Stimulated activated CD8-positive, alpha-beta memory T cell treated with anti-CD3 and anti-CD28 coated beads, Interleukin-4, amount 100 ng/mL, for 24 hours (primary cell): ENCODE measurements around the gene APELA.
"Not testable (repeated sequence)": the region's sequence is repeated elsewhere in the genome, so short reads cannot be mapped to it uniquely, and the experiment has no call there.

Experiments
- DNase-seq: peaks from one replicate; pipeline ENCODE4 v3.0.0-alpha.2; 2020; ENCODE audit warnings: low read depth

Gene APELA, protein sequence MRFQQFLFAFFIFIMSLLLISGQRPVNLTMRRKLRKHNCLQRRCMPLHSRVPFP

DNA sequence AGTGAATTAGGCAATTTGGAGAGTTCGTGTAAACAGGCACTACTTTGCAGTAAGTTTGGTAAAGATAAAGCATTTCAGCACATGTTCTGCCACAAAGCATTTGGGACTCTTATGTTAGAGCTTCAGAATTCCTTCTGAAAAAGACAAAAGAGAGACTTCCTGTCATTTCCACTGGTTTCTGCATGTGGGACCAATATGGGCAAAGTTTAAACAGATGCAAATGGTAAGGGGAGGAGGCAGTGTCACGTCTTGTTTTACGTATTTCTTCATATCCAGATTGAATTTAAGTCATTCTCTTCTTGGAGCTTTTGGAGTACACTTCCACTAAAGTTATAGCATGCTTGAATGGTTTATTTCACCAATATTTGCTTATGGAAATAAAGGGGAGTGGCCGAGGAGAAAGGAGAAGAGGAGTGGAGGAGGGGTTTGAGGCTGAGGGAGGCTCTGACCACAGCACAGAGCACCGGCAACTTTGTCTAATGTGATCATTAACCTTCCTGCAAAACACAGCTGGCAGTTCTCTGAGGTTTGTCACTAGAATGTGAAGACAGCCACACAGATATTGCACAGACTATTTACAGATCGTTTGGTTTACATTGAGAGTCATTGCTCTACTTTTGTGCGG lies at the start of gene APELA:
TSS of gene APELA (plus strand) at position 479 of the 625 bp plus-strand sequence. CDS start 154 bp downstream, outside the sequence.
- DNase-seq = no peak

DNA sequence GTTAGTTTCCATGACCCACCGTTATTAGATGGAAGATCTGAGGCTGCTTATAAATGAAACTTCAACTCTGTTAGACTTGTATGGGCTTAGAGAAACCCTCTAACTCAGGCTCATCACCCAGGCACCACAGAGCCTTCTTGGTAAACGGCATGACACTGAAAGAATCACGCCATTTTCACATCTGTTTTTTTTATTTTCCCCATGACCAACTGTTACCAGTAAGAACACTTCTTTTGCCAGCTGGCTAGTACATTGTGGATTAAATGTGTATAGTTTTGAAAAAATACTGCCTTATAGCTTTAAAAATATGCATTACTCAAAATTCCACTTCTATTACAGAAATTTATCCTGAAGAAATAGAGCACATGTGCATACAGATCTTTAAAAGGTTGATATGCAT lies 48.0 kb upstream of the APELA start:
- no peak for DNase-seq

DNA sequence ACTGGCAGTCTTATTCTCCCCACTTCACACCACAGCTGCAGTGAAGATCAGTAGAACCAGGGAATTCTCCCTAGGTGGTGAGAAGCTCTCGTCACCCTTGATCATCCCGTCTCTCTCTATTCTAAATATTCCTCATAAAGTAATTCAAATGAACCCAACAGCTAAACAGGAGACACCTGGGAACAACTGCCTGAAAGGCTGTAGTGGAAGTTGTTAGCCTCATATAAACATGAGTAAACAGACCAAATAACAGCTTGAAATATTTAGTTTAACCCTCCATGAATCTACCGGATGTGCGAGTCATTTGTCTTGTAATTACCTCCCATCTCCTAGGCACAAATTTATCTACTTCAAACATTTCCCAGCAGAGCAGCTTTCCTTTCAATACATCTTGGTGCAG lies 30.4 kb upstream of the APELA start:
- no peak for DNase-seq

DNA sequence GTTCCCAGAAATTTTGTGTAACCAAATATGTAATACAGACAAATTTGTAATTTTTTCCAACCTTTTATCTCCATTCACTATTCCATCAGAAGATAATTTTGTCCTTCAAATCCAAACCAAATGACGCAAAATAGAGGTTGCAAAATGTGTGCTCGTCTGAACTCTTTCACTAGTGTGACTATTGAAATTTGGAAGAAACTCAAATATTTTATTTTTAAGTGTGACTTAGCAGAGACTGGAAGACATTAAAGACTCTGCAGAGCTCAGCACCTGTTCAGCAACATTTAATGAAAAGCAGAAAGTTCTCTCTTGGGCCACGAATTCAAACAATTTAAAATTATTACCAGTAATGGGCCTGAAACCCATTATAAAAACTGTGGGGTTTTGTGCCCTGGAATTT lies 30.0 kb upstream of the APELA start:
- DNase-seq = no peak

DNA sequence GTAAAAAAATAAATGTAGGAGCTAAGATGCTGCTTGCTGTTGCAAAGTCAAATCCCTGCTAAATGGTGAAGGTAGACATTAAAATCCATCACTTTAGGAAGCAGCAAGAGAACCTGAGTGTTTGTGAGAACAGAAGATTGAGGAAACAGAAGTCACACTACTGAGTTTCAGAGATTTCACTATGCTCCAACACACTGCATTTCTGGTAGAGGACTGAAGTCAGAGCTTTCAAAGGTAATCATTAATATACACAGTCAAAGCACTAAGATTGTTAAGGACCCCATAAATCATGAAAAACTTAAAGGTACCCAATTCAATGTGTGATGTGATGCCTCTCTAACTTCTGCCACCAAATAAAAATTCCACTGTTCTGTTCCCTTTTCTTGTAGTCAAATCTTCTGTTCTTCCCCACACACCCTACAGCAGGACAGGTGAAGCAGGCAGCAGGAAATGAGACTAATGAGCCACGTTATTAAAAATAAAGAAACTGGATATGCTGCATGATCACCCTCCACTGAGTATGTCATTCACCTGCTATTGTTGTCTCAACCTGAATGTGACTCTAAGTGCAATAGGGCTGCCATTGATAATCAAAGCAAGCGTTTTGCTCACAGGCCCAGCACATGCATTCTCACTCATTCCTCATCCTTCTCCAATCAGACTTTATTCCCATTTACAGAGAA lies 28.9 kb upstream of the APELA start:
- DNase-seq = no peak

DNA sequence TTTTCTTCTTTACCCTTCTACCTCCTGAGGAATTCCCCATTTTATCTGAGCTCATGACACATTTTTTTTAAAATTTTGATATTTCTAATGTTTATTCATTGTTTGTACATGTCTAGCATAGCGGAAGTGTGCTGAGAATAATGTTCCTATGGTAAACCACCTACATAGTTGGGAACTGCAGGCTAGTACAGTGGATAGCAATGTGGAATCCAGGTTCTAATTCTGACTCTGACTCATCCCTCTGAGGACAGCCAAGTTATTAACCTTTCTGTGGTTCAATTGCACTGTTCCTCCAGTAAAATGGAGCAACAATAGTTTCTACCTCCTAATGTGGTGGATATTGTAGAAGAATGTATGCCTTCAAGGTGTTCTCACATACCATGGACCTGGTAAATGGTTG lies 20.6 kb upstream of the APELA start:
- no peak for DNase-seq

DNA sequence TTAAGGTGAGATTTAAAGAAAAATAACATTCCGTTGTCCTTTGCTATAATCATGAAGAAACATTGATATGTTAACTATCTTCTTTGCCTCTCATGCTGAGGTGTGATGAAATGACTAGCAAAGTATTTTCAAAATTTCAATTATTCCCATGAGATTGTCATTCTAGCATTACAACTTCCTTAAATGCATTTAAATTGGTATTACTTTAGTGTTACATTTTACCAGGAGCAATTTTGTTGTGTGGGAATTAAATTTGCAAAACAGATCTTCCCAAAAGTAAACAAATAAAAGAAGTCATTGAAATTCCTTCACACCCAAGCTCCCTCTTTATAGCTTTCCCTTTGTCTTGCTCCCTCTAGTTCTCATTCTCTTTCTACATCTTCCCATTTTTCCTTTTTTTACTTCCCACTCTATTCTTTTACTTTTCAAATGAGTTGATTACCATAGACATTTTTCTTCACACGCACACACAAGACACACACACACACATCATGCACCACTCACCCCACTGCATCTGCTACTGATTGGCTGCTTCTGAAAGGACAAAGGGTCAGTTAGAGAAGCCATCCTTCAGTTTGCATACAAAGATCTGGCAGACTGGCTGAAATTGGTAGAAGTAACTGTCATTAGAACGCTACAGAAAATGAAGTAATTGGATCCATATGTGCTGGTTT lies 10.0 kb upstream of the APELA start:
- DNase-seq = no peak

DNA sequence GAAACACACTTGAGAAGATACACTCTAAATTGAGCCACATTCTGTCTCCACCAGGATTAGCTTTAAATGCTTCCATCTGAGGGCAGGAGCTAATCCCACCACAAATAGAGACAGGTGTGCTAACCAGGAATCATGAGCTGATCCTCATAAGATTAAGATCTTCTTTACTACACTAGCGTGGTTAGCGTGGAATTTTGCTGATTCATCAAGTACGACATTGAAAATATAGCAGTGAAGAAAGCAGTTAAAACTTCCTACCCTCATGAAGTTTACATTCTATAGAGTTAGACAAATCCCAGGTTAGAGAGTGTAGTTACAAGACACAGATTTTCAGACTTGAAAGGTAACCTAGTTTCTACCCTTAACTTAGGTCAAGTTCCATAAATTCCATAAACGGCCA lies 5.3 kb upstream of the APELA start:
- DNase-seq = no peak

DNA sequence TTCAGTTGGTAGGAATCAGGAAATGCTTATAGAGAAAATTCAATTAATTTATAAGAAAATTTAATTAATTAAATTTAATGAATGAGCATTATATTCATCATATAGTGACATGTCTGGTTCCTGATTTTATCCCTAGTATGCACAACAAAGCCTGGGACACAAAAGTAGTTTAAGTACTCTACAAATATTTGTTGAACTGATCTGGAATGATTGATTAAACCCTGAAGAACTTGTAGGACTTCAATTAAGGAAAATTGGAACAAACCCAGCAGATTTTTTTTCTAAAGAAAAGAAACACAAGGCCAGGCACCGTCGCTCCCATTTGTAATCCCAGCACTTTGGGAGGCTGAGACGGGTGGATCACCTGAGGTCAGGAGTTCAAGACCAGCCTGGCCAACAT lies 4.5 kb upstream of the APELA start:
- no peak for DNase-seq

DNA sequence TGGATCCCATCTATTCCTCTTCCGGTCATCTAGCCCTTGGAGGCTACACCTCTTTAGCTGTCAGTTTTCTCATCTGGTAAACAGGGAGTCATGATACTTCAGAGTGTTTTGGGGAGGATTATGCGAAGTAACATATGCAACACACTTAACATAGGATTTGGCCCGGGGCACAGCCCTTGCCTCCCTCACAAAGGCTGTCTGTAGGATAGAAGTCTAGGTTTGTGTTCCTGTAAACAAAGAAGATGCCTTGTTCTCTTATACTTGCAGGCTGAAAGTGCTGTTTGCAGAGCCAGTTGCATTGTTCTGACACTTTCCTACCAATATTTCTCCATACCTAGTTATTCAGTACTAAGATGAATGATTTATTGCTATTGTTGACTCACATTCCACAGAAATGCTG lies 2.2 kb upstream of the APELA start:
- DNase-seq = no peak

DNA sequence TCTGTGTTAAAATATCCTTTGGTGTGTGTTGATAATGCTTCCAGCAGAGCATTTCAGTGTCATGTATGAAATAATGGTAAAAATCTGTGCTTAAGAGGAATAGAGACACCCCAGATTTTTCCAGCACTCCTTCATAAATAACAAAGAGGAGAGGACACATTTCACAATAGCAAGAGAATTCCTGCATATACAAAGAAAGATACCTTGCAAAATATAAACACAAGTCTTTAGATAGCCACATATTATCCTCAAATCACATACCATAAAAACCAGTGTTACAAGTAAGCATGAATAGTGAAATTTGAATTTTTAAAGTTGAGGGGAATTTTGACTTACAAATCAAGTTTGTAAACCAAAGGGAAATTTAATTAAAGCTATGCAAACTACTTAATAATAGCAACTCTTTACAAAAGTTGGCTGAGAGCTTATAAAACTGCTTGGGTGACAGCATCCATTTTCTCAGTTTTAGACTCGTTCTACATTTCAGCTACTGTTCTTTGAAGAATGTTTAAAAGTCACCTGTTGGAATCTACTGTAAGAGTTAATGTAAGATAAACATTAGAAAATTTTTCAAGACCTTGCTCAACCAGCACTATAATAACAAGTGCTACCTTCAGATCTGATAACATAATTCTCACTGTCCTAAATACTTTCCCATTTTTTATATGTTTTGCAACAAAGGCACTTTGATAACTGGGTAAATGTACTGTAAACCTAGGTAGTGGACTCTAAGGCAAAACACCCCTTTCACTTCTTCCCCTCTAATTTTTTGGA lies 3.7 kb downstream of the APELA start:
- DNase-seq = no peak

DNA sequence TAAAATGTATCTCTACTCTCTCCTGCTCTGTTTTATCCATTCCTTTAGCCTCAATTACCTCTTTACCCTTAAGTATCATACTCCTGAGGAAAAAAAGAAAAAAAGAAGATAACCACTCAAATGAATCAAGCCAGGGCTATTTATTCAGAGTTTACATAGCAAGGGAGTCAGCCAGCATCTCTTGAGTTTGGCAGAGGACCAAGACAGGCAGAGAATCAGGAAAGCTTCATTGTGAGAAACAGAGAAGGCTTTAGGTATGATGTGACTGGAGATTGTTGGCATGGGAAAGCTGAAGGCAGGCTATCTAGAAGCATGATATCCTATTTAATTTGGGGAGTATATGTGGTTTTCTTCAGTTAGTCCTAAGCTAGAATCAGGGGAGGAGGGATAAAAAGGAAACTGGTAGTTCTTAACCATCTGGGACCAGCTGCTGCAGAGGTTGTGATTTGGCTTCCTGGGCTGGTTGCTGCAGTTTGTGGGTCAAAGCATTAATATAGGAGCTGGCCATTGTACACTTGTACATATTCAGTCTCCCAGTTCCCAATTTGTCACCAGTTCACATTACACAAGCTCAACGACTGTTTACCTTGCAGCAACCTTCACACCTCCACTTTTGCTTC lies 11.2 kb downstream of the APELA start:
- no peak for DNase-seq

DNA sequence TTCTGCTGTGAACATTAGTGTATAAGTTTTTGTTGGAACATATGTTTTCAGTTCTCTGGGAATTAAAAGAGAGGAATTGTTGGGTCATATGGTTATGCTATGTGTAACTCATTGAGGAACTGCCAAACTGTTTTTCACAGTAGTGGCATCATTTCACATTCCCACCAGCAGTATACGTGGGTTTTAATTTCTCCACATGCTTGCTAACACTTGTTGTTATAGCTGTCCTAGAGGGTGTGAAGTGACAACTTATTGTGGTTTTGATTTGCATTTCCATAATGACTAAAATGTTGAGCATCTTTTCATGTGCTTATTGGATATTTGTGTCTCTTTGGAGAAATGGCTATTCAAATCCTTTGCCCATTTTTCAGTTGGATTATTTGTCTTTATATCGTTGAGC lies 13.7 kb downstream of the APELA start:
- no peak for DNase-seq

DNA sequence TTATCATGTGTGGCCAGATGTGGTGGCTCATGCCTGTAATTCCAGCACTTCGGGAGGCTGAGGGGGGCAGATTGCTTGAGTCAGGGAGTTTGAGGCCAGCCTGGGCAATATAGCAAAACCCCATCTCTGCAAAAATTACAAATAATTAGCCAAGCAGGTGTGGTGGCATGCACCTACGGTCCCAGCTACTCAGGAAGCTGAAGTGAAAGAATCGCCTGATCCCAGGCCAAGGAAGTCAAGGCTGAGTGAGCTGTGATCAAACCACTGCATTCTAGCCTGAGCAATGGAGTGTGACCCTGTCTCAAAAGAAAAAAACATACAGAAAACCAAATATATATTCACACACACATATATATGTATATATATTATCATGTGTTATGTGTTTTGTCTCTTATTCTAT lies 15.0 kb downstream of the APELA start:
- DNase-seq = no peak

DNA sequence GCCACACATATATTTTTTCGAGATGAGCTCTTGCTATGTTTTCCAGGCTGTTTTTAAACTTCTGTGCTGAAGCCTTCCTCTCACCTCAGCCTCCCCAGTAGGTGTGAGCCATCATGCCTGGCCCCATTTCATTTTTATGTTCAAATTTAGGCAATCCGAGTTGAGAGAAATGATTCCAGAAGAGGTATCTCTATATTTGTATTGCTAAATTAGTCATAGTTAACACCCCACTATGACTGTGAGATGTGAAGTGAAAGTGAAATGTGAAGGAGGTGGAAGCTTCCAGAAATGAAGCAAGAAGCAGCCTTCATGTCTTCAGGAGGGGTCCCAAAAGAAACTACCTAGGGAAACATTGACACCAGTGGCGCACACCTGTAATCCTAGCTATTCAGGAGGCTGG lies 17.7 kb downstream of the APELA start:
- DNase-seq = no peak

DNA sequence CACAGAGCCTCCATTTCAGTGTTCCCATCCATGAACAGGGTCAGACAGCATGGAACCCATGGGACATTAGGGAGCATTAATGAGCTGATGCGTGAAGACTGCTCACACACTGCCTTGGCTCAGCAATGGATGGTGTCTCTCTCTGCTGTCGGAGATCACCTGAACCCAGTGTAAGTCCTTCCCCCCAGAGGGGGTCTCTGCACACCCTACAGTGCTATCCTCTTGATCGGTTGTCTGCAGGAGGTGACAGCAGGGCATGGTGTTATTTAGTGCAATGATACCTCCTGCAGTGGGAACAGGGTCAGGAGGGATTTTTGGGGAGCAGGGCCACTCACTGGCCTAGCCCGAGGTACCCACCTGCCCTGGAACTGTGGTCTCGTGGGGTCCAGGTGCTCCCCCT lies 25.6 kb downstream of the APELA start:
- DNase-seq = no peak

DNA sequence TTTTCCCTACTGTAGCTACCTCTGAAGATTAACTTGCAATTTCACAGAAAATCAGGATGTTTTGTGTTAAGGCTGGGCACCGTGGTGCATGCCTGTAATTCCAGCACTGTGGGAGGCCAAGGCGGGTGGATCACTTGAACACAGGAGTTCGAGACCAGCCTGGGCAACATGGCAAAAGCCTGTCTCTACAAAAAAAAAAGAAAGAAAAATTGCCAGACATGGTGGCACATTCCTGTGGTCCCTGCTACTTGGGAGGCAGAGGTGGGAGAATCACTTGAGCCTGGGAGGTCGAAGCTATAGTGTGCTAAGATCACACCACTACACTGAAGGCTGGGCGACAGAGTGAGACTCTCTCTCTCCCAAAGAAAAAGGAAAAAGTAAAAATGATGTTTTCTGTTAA lies 27.4 kb downstream of the APELA start:
- DNase-seq = no peak

DNA sequence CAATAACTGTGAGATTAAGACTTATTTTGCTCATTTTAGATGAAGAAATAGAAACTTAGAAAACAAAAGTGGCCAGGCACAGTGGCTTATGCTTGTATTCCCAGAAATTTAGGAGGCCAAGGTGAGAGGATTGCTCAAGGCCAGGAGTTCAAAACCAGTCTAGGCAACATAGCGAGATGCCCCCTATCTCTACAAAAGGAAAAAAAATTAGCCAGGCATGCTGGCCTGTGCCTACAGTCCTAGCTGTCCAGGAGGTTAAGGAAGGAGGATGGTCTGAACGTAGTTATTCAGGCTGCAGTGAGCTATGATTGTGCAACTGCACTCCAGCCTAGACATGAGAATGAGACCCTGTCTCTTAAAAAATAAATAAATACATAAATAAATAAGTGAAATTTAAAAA lies 28.0 kb downstream of the APELA start:
- no peak for DNase-seq

DNA sequence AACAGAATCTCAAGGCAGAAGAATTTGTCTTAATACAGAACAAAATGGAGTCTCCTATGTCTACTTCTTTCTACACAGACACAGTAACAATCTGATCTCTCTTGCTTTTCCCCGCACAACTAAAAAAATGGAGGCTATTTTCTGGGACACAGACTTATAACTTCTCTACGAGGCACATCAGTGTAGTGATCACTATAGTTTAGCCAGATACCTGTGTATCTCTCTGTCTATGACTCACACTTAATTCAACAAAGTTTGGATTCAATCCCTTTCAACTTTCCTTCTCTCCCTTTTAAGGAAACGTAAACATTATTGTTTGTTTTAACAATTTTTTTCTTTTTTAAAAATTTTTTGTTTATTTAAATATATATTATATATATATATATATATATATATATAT lies 29.4 kb downstream of the APELA start:
- DNase-seq = no peak

DNA sequence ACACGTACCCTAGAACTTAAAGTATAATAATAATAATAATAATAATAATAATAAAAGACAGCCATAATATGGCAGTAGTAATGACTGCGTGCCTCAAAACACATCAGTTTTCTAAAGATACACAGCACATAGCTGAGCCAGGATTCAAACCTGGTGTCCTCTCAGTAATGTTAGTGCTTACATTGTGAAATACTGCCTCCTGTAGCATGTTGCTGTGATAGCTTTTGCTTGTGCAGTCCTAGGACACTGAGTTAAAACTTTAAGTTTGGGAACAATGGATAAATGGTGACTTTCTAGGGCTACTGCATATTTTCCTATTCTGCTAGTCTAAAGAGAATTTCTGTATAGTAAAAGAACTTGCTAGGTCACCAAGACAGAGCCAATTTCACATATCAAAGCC lies 36.5 kb downstream of the APELA start:
- DNase-seq = not testable (repeated sequence)

DNA sequence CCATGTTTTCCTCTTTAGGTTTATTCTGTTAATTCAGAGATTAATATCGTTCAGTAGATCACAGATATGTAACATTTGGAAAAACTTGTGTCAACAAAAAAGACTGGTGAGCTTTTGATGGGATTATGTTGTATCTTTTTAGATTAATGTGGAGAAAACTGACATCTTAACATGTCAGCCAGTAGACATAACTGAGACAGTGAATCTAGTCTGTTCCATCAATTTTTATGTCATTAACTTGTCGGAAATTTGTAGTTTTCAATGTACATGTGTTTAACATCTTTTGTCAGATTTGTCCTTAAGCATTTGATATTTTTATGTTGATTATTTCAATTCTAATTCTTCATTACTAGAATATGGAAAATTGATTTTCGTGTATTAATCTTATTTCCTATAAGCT lies 42.0 kb downstream of the APELA start:
- no peak for DNase-seq

DNA sequence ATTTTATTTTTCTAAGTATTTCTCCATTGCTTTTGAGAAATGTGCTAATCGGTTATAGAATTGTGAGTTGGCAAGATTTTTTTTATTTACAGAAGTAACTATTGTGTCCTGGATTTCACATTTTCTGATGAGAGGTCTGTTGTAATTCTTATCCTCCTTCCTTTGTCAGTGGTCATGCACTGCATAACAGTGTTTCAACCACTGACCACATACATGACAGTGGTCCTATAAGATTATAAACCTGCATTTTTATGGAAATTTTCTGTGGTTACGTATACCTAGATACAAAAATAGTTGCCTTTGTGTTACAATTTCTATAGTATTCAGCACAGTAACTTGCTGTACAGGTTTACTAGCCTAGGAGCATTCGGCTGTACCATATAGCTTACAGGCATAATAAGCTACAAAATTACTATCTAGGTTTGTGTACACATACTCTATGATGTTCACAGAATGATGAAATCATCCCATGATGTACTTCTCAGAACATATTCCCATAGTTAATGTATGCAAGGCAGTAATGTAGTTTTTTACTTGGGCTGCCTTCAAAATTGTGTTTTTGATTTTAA lies 47.8 kb downstream of the APELA start:
- no peak for DNase-seq
